Measurements from ENCODE around the gene SUPT20HL2. TPM values are rescaled to one million over a fixed set of nuclear protein-coding genes. Genes with fewer than 3 reads are reported as not detected.

Gene SUPT20HL2
- total and polyA plus RNA-seq, 4 donors: not detected

DNA sequence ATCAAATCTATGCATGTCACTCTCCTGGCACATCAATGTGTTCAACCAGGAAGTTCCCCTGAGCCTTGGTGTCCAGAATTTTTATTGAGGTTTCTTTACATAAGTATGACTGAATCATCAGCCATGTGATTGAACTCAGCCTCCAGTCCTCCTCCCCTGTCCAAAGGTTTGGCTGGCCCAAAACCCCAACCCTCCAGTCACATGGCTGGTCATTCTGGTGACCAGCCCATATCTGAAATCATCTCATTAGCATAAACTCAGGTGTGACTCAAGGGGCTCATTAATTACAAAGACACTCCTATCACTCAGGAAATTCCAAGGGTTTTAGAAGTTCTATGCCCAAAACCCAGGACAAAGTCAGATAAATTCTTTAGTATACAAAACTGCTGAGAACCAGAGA is 20.6 kb upstream of the SUPT20HL2 start:
- TF ChIP-seq YY1 (IDR thresholded peaks at IDR 0.05) (no peak), FOXA2 (IDR thresholded peaks at IDR 0.05) (no peak), HNF4G (IDR thresholded peaks at IDR 0.05) (no peak), RAD21 (IDR thresholded peaks at IDR 0.05) (no peak), TAF1 (conservative IDR thresholded peaks at IDR 0.05) (no peak), GABPA (IDR thresholded peaks at IDR 0.05 in 1 of 2, conservative IDR thresholded peaks at IDR 0.05 in 1 of 2) (no peak), NR2F2 (IDR thresholded peaks at IDR 0.05) (no peak), JUND (IDR thresholded peaks at IDR 0.05) (no peak), RXRA (IDR thresholded peaks at IDR 0.05) (no peak), FOXA1 (IDR thresholded peaks at IDR 0.05) (no peak), SP1 (IDR thresholded peaks at IDR 0.05) (no peak), HNF4A (conservative IDR thresholded peaks at IDR 0.05) (no peak)
- TF ChIP-seq, protein P1, sequence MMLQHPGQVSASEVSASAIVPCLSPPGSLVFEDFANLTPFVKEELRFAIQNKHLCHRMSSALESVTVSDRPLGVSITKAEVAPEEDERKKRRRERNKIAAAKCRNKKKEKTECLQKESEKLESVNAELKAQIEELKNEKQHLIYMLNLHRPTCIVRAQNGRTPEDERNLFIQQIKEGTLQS (IDR thresholded peaks at IDR 0.05): no peak
- TF ChIP-seq, protein P2, sequence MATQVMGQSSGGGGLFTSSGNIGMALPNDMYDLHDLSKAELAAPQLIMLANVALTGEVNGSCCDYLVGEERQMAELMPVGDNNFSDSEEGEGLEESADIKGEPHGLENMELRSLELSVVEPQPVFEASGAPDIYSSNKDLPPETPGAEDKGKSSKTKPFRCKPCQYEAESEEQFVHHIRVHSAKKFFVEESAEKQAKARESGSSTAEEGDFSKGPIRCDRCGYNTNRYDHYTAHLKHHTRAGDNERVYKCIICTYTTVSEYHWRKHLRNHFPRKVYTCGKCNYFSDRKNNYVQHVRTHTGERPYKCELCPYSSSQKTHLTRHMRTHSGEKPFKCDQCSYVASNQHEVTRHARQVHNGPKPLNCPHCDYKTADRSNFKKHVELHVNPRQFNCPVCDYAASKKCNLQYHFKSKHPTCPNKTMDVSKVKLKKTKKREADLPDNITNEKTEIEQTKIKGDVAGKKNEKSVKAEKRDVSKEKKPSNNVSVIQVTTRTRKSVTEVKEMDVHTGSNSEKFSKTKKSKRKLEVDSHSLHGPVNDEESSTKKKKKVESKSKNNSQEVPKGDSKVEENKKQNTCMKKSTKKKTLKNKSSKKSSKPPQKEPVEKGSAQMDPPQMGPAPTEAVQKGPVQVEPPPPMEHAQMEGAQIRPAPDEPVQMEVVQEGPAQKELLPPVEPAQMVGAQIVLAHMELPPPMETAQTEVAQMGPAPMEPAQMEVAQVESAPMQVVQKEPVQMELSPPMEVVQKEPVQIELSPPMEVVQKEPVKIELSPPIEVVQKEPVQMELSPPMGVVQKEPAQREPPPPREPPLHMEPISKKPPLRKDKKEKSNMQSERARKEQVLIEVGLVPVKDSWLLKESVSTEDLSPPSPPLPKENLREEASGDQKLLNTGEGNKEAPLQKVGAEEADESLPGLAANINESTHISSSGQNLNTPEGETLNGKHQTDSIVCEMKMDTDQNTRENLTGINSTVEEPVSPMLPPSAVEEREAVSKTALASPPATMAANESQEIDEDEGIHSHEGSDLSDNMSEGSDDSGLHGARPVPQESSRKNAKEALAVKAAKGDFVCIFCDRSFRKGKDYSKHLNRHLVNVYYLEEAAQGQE (IDR thresholded peaks at IDR 0.05): no peak
- TF ChIP-seq, protein P3, sequence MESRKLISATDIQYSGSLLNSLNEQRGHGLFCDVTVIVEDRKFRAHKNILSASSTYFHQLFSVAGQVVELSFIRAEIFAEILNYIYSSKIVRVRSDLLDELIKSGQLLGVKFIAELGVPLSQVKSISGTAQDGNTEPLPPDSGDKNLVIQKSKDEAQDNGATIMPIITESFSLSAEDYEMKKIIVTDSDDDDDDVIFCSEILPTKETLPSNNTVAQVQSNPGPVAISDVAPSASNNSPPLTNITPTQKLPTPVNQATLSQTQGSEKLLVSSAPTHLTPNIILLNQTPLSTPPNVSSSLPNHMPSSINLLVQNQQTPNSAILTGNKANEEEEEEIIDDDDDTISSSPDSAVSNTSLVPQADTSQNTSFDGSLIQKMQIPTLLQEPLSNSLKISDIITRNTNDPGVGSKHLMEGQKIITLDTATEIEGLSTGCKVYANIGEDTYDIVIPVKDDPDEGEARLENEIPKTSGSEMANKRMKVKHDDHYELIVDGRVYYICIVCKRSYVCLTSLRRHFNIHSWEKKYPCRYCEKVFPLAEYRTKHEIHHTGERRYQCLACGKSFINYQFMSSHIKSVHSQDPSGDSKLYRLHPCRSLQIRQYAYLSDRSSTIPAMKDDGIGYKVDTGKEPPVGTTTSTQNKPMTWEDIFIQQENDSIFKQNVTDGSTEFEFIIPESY (IDR thresholded peaks at IDR 0.05): no peak
- H3K27ac ChIP-seq (ENCODE audit: low read depth in 1 of 2, low read length in 2 of 2): no peak overlapping the region
- H3K4me1 ChIP-seq (ENCODE audit: control insufficient read depth in 4 of 4, insufficient read depth in 4 of 4, low read length in 3 of 4): no peaks in the 10 kb centered on the region
- H3K9ac ChIP-seq (ENCODE audit: low read depth in 1 of 2, low read length in 2 of 2): no peak overlapping the region
- H3K36me3 ChIP-seq (ENCODE audit: control insufficient read depth in 4 of 4, insufficient read depth in 3 of 4, low read depth in 1 of 4, low read length in 3 of 4): no peaks in the 10 kb centered on the region
- DNase-seq (ENCODE audit: low spot score): no peak
- H3K27me3 ChIP-seq (ENCODE audit: control insufficient read depth in 4 of 4, insufficient read depth in 4 of 4, low read length in 3 of 4): no peaks in the 10 kb centered on the region
- H3K4me3 ChIP-seq (ENCODE audit: low read depth in 1 of 3, low read length in 3 of 3): no peak overlapping the region
- no peaks in the 10 kb centered on the region for H3K9me3 ChIP-seq (ENCODE audit: control insufficient read depth in 4 of 4, low read length in 3 of 4)

DNA sequence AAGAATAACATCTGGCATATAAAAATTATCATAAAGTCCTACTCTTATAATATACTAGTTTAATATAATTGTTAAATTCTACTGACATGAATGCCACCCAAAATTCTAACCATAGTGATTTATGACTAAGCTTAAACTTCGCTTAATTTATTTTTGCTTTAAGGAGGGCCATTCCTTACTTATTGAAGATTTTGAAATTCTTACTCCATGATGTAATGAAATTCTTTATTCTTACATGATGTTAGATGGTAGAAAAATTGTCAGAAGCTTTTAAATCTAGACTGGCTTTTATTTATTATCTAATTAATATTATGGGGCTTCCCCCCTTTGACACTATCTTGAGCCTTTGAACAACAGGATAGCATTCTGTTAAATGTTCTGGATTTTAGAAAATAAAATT is 19.5 kb upstream of the SUPT20HL2 start:
- TF ChIP-seq JUND (IDR thresholded peaks at IDR 0.05) (no peak), SP1 (IDR thresholded peaks at IDR 0.05) (no peak), EGR1 (IDR thresholded peaks at IDR 0.05; ENCODE audit: low read depth in 2 of 2) (no peak), TAF1 (conservative IDR thresholded peaks at IDR 0.05) (no peak), NR2F2 (IDR thresholded peaks at IDR 0.05) (no peak), RXRA (IDR thresholded peaks at IDR 0.05) (no peak), RAD21 (IDR thresholded peaks at IDR 0.05) (no peak), FOXA1 (IDR thresholded peaks at IDR 0.05) (no peak), YY1 (IDR thresholded peaks at IDR 0.05) (no peak)
- TF ChIP-seq, protein P4, sequence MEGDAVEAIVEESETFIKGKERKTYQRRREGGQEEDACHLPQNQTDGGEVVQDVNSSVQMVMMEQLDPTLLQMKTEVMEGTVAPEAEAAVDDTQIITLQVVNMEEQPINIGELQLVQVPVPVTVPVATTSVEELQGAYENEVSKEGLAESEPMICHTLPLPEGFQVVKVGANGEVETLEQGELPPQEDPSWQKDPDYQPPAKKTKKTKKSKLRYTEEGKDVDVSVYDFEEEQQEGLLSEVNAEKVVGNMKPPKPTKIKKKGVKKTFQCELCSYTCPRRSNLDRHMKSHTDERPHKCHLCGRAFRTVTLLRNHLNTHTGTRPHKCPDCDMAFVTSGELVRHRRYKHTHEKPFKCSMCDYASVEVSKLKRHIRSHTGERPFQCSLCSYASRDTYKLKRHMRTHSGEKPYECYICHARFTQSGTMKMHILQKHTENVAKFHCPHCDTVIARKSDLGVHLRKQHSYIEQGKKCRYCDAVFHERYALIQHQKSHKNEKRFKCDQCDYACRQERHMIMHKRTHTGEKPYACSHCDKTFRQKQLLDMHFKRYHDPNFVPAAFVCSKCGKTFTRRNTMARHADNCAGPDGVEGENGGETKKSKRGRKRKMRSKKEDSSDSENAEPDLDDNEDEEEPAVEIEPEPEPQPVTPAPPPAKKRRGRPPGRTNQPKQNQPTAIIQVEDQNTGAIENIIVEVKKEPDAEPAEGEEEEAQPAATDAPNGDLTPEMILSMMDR (IDR thresholded peaks at IDR 0.05; ENCODE audit: low read depth, low read length, missing input control): no peak
- TF ChIP-seq, protein P3 (IDR thresholded peaks at IDR 0.05): no peak
- TF ChIP-seq, protein P5, sequence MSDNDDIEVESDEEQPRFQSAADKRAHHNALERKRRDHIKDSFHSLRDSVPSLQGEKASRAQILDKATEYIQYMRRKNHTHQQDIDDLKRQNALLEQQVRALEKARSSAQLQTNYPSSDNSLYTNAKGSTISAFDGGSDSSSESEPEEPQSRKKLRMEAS (IDR thresholded peaks at IDR 0.05): no peak

More for the DNA sequence above, 19.5 kb upstream of the SUPT20HL2 start:
- Histone ChIP-seq H3K36me3 (ENCODE audit: control insufficient read depth in 4 of 4, insufficient read depth in 3 of 4, low read depth in 1 of 4, low read length in 3 of 4) (no peaks in the 10 kb centered on the region), H3K9ac (ENCODE audit: low read depth in 1 of 2, low read length in 2 of 2) (no peak overlapping the region), H3K9me3 (ENCODE audit: control insufficient read depth in 4 of 4, low read length in 3 of 4) (no peaks in the 10 kb centered on the region), H3K27ac (ENCODE audit: low read depth in 1 of 2, low read length in 2 of 2) (no peak overlapping the region), H3K27me3 (ENCODE audit: control insufficient read depth in 4 of 4, insufficient read depth in 4 of 4, low read length in 3 of 4) (no peaks in the 10 kb centered on the region), H3K4me3 (ENCODE audit: low read depth in 1 of 3, low read length in 3 of 3) (no peak overlapping the region), H3K4me1 (ENCODE audit: control insufficient read depth in 4 of 4, insufficient read depth in 4 of 4, low read length in 3 of 4) (no peaks in the 10 kb centered on the region)
- no peak for DNase-seq (ENCODE audit: low spot score)
- WGBS: 98% methylated on average over 1 of the region's 1 CpG

All from liver (tissue), 9 donors.